Measurements from ENCODE around the gene MYOF. TPM values are rescaled to one million over a fixed set of nuclear protein-coding genes. Genes with fewer than 3 reads are reported as not detected.

Gene MYOF
- total RNA-seq, 1 donor from 2014 or later: 132 TPM

- Histone ChIP-seq H3K4me1 (peaks cover 26% of the 10 kb centered on the region), H3K9me3 (no peaks in the 10 kb centered on the region), H3K27me3 (no peaks in the 10 kb centered on the region), H3K4me3 (no peak overlapping the region), H3K27ac (no peak overlapping the region), H3K36me3 (peaks cover 42% of the 10 kb centered on the region)
- ATAC-seq: no peak
- intact Hi-C loops (cut with DNase I): no loop called here
- no peak for TF ChIP-seq CTCF (IDR thresholded peaks at IDR 0.05)
- DNase-seq: no peak
Observed at GRCh38 chr10:93454736-93455135, 27.4 kb downstream of the MYOF start.

- H3K9me3 ChIP-seq: no peaks in the 10 kb centered on the region
- peaks cover 20% of the 10 kb centered on the region for H3K4me1 ChIP-seq
- H3K36me3 ChIP-seq: peaks cover 42% of the 10 kb centered on the region
- no peak for DNase-seq
- H3K4me3 ChIP-seq: no peak overlapping the region
- no peak overlapping the region for H3K27ac ChIP-seq
- no peak for TF ChIP-seq CTCF (IDR thresholded peaks at IDR 0.05)
- H3K27me3 ChIP-seq: no peaks in the 10 kb centered on the region
- intact Hi-C loops (cut with DNase I): no loop called here
- no peak for ATAC-seq
Observed at GRCh38 chr10:93454146-93454545, 28.0 kb downstream of the MYOF start.

- DNase-seq (no peak), ATAC-seq (peak; percentile 77)
- TF ChIP-seq CTCF (IDR thresholded peaks at IDR 0.05): no peak
- Histone ChIP-seq H3K27me3 (no peaks in the 10 kb centered on the region), H3K4me1 (peaks cover 5% of the 10 kb centered on the region), H3K9me3 (no peaks in the 10 kb centered on the region), H3K36me3 (peaks cover 42% of the 10 kb centered on the region), H3K4me3 (no peak overlapping the region), H3K27ac (no peak overlapping the region)
- intact Hi-C loops (cut with DNase I): no loop called here
Observed at GRCh38 chr10:93452143-93452542, 30.0 kb downstream of the MYOF start.

- H3K4me1 ChIP-seq: peaks cover 6% of the 10 kb centered on the region
- H3K9me3 ChIP-seq: no peaks in the 10 kb centered on the region
- intact Hi-C loops (cut with DNase I): no loop called here
- DNase-seq (no peak), ATAC-seq (no peak)
- no peaks in the 10 kb centered on the region for H3K27me3 ChIP-seq
- peak overlapping the region; percentile 1 for H3K27ac ChIP-seq
- H3K4me3 ChIP-seq: no peak overlapping the region
- peaks cover 35% of the 10 kb centered on the region for H3K36me3 ChIP-seq
- no peak for TF ChIP-seq CTCF (IDR thresholded peaks at IDR 0.05)
Observed at GRCh38 chr10:93451244-93451947, 30.7 kb downstream of the MYOF start.

GRCh38 chr10:93447970-93448369 is 34.2 kb downstream of the MYOF start:
- H3K4me3 ChIP-seq: no peak overlapping the region
- ATAC-seq: no peak
- no peak for TF ChIP-seq CTCF (IDR thresholded peaks at IDR 0.05)
- H3K36me3 ChIP-seq: peaks cover 20% of the 10 kb centered on the region
- DNase-seq: no peak
- peaks cover 36% of the 10 kb centered on the region for H3K4me1 ChIP-seq
- no peaks in the 10 kb centered on the region for H3K9me3 ChIP-seq
- intact Hi-C loops (cut with DNase I): no loop called here
- no peaks in the 10 kb centered on the region for H3K27me3 ChIP-seq
- H3K27ac ChIP-seq: peak overlapping the region; percentile 6

GRCh38 chr10:93447019-93447418 is 35.1 kb downstream of the MYOF start:
- DNase-seq (no peak), ATAC-seq (no peak)
- no peak for TF ChIP-seq CTCF (IDR thresholded peaks at IDR 0.05)
- Histone ChIP-seq H3K4me1 (peaks cover 45% of the 10 kb centered on the region), H3K9me3 (no peaks in the 10 kb centered on the region), H3K27me3 (no peaks in the 10 kb centered on the region), H3K27ac (peak overlapping the region; percentile 92), H3K36me3 (peaks cover 18% of the 10 kb centered on the region), H3K4me3 (no peak overlapping the region)
- intact Hi-C loops (cut with DNase I): no loop called here

All from upper lobe of right lung (tissue), 1 donor.